ENCODE results near the gene HSH2D.
"Not testable (repeated sequence)": the region's sequence is repeated elsewhere in the genome, so short reads cannot be mapped to it uniquely, and the experiment has no call there.

GRCh38 chr19:16178866-16179265, 35.4 kb downstream of the HSH2D start:
- not testable (repeated sequence) for TF ChIP-seq CTCF (IDR thresholded peaks at IDR 0.05; ENCODE audit: insufficient read depth, low read depth, low read length); EZH2 (IDR thresholded peaks at IDR 0.05; ENCODE audit: insufficient read depth, low read length)

Data from astrocyte (in vitro differentiated cells and primary cell).